NT2/D1 (cell line): ENCODE data around the gene SORBS2.

Experiments used
- SUZ12 ChIP-seq: IDR thresholded peaks from 2 replicates; pipeline ENCODE4 v1.6.1; 2011; ENCODE audit not compliant: insufficient read length, insufficient read depth; ENCODE audit errors: extremely low read depth
- YY1 ChIP-seq: IDR thresholded peaks from 2 replicates; pipeline ENCODE4 v1.6.1; 2011; ENCODE audit not compliant: insufficient read length, insufficient read depth
- ZNF274 ChIP-seq: IDR thresholded peaks from 2 replicates; pipeline ENCODE4 v1.6.1; 2011; ENCODE audit warnings: mild to moderate bottlenecking, low read depth, low read length

GRCh38 chr4:185774845-185775680 is 36.9 kb downstream of the SORBS2 start:
- no peak for TF ChIP-seq SUZ12
- TF ChIP-seq YY1, result no peak
- no peak for TF ChIP-seq ZNF274
